GM21381 (cell line): Measurements from ENCODE around the gene ST6GALNAC3.
"Not testable (repeated sequence)": the region's sequence is repeated elsewhere in the genome, so short reads cannot be mapped to it uniquely, and the experiment has no call there.

ENCODE experiments used
- ATAC-seq: cut with Tn5 transposase; IDR thresholded peaks from one replicate; pipeline ENCODE4 v1.9.1; 2021; ENCODE audit warnings: mild to moderate bottlenecking, moderate library complexity; ENCODE audit not compliant: unreplicated experiment

Gene ST6GALNAC3

DNA sequence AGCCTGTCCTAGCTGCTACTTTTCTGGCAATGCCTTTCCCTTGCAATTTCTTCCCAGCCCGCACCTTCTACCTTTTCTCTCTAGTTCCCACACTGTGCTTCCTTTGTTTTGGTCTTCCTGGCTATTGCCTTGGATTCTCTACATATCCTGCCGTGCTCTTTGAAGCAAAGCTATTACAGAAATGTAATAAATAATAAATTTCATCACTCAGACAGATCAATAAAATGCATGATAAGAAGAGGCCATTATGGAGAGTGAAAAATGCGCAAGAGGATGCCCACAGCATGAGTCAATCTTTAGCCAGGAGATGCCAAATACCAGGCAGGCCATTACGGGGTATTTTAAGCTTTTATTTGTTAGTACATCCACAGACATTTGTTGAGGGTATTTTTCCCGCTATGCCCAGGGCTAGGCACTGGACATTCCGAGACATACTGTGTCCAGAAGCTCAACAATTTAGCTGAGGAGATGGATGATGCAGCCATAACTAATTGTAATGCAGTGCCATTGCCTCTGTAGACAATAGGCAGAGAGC is 163.6 kb downstream of the ST6GALNAC3 start:
- ATAC-seq = no peak

- no peak for ATAC-seq
Observed at GRCh38 chr1:76239470-76239918, 164.9 kb downstream of the ST6GALNAC3 start.

DNA sequence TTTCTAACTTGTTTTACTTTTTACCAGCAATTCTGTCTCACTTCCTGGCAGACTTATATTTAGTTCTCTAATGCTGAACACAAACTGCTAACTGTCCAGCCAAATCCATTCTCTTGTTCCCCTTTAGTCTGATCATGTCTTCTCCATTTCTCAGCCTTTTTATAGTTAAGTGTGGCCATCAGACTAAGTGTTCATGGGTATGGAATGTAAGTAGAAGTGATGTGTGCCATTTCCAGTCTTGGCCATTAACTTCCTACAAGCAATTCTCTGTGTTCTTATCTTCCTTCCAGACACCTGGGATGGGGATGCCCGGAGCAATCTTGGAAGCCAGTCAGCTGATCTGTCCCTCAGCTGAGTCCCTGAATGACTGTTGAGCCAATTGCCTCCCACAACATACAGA is 165.8 kb downstream of the ST6GALNAC3 start:
- no peak for ATAC-seq

GRCh38 chr1:76242587-76242986 is 168.0 kb downstream of the ST6GALNAC3 start:
- ATAC-seq = not testable (repeated sequence)

- no peak for ATAC-seq
Observed at GRCh38 chr1:76247261-76247852, 172.8 kb downstream of the ST6GALNAC3 start.

GRCh38 chr1:76250271-76250670 is 175.7 kb downstream of the ST6GALNAC3 start:
- ATAC-seq = no peak

GRCh38 chr1:76252431-76252830 is 177.9 kb downstream of the ST6GALNAC3 start:
- no peak for ATAC-seq

DNA sequence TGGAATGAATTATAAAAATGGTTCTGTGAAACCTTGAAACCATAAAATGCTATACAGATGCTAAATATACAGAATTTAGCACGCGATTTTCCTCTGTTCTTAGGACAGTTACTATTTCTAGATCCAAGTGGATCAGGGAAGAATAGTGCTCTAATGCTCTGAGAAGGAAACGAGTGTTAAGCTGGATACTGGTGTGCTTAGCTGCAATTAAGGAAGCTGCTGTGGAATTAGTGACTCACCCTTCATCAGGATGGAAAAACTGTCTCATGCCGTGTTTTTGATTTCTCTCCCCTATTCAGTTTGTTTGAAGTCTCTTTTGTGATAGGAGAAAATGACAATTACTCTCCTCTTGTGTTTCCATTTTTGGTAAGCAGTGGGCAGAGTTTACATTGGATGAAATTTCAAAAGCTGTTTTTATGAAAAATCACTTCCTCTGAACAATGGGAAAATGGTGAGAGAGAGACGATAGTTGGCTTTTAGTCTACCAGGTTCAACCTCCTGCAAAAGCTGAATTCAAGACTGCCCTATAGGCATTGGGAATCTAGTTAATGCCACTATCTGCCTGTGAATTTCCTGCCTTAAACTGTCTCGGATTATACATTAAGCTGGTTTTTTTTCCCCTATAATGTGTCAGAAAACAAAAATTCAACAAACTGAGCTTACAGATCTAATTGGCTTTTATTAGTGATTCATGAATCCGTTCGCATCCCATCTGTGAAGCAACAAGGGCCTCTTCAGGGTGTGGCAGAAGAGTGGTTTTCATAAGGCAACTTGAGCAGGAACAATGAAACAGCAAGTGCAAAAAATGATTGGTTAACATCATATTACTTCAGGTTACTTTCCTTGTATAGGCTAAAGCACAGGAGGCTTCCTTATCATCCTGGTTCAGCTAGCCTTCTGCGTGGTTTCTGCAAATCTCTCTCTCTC is 179.8 kb downstream of the ST6GALNAC3 start:
- no peak for ATAC-seq

GRCh38 chr1:76256289-76257223 is 182.0 kb downstream of the ST6GALNAC3 start:
- no peak for ATAC-seq

DNA sequence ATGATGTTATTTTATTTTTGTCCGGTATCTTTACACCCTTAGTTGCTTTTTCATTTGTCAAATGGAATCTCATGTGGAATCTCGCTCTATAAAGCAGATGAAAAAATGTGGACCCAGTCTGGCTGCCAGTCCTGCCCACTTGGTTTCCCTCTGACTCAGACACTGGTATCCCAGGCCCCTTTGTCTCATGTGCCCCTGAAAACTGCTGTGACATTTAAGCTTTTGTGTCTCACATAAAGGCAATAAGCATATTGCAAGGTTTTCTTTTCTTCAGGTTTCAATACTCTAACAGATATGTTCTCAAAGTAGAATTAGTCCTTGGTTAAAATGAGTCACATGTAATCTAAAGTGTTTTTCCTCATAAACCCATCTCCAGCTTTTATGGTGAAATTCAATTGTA is 183.3 kb downstream of the ST6GALNAC3 start:
- ATAC-seq = no peak

DNA sequence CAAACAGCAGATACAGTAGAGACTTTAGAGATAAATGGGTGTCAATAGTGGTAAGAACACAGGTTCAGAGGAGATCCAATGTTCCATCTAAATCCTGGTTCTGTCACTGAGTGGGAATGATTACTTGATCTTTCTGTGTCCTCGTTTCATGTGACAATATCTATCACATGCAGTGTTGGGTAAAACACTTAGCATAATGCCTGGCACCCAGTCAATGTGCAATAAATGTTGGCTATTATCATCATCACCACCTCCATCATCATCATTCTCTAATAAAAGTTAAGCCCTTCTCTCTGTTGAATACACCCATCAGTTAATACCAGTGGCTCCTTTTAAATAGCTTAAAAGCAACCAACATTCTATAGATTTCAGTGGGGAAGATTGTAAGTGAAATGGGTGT is 184.7 kb downstream of the ST6GALNAC3 start:
- no peak for ATAC-seq

- no peak for ATAC-seq
Observed at GRCh38 chr1:76260279-76260678, 185.7 kb downstream of the ST6GALNAC3 start.

DNA sequence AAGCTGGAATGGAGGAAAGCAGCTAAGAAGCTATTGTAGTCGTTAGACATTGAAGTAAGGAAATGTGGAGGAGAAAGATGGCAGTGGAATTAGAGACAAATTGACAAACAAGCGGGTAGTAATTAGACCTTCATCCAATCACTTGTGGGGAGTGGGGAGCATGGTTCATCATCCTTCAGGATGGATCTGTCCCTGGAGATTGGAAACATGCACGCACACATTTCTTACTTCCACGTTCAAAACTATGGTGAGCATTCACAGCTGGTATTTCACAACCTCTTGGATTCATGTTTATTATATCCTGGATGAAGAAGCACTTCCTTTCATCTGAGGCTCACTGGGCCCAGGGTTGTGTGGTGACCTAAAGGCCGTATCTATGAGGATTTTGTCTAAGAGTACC is 188.1 kb downstream of the ST6GALNAC3 start:
- ATAC-seq = no peak

- no peak for ATAC-seq
Observed at GRCh38 chr1:76264642-76265041, 190.1 kb downstream of the ST6GALNAC3 start.

DNA sequence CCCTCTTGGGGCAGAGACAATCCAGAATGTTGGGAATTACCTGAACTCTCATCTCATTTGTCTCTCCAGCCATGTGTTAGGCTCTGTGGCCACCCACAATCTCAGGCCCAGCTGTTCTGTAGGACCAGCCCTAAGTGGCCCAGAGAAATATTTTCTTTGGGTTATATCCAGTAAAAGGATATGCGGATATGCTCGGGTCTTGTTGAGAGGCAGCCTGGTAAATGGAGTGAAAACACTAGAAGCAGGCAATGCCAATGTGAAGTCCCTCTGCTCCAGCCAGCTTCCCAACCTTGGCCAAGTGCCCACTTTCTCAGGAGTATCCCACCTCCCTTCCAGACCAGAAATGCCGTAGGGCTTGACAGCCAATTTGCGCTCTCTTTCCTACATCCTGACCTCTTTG is 192.2 kb downstream of the ST6GALNAC3 start:
- no peak for ATAC-seq

DNA sequence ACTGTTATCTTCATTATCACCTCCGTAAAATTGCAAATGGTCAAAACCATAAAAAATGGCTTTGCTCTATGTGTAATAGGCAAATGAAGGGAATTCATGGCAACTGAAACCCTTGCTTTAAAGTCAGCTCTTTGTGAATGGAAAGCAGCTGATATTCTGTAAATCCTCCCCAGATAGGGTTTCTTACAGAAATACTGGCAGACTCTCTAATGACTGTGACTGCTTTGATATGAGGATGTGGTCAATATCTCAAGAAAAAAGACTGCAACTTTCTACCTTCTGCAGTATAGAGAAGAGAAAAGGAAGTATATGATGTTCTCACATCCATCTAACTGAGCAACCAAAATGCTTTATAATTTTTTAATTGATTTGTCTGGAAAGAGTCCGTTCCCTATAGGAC is 193.1 kb downstream of the ST6GALNAC3 start:
- no peak for ATAC-seq

- ATAC-seq = no peak
Observed at GRCh38 chr1:76268341-76268740, 193.8 kb downstream of the ST6GALNAC3 start.

DNA sequence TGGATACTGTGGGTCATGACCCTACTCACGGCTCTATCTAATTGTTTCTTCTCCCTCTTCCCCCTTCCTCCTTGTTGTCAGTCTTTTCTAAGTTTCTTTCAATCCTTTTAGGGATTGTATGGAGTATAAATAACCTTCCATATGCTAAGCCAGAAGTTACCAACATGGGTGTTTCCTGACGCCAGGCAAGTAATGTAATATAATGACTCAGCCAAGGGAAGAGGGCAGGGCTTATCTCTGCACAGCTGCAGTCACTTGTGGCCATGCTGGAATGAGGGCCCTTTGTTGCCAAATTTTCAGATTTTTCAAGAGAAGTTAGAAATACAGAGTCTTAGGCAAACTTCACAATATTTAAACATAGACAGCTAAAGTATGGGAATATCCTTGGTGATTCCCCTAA is 194.6 kb downstream of the ST6GALNAC3 start:
- no peak for ATAC-seq

- no peak for ATAC-seq
Observed at GRCh38 chr1:76274302-76274701, 199.8 kb downstream of the ST6GALNAC3 start.

- ATAC-seq = no peak
Observed at GRCh38 chr1:76274718-76275117, 200.2 kb downstream of the ST6GALNAC3 start.

DNA sequence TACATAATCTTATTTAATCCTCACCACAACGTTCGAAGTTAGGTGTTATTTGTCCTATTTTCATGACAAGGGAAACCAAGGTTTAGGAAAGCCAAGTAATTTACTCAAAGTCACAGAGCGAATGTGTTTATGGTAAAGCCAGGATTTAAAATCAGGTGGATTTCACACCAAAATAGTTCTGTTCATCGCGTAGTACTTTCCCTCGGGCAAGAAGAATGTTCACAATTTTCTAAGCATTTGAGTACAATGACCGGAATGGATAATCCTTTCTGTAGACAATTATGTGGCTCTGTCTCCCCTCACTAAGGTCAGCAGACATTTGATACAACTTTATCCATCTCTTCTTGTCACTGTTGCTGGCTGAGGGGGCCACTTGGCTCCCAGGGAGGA is 204.2 kb downstream of the ST6GALNAC3 start:
- no peak for ATAC-seq
